ENCODE results near the gene FRMD4A.
"Not testable (repeated sequence)": the region's sequence is repeated elsewhere in the genome, so short reads cannot be mapped to it uniquely, and the experiment has no call there.

Gene FRMD4A

DNA sequence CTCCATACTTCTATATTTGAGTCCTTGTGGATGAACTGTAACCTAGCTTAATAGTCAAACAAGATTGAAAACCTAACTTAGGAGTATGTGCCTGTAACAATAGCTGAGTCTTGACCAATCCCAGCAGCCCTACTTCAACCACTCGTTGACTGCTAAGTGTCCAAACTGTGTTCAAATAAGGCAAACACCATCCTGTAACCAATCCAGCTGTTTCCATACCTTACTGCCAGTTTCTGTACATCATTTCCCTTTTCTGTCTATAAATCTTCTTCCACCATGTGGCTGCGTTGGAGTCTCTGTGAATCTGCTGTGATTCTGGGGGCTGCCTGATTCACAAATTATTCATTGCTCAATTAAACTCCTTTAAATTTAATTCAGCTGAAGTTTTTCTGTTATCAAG, 195.5 kb downstream of the FRMD4A start:
- DNase-seq: not testable (repeated sequence)

DNA sequence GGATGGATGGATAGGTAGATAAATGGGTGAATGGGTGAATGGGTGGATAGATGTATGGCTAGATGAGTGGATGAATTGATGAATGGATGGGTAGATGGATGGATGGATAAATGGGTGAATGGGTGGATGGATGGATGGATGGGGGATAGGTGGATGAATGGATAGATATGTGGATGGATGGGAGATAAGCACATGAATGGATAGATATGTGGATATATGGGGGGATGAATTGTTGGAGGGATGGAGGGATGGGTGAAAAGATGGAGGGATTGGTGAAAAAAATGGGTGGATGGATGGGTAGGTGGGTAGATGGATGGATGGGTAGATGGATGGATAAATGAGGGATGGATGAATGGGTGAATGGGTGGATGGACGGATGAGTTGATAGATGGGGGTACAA, 196.4 kb downstream of the FRMD4A start:
- no peak for DNase-seq

GRCh38 chr10:14131261-14131960, 199.3 kb downstream of the FRMD4A start:
- DNase-seq: peak; percentile 72

- no peak for DNase-seq
These were observed 201.0 kb downstream of the FRMD4A start for GRCh38 chr10:14129770-14130169.

DNA sequence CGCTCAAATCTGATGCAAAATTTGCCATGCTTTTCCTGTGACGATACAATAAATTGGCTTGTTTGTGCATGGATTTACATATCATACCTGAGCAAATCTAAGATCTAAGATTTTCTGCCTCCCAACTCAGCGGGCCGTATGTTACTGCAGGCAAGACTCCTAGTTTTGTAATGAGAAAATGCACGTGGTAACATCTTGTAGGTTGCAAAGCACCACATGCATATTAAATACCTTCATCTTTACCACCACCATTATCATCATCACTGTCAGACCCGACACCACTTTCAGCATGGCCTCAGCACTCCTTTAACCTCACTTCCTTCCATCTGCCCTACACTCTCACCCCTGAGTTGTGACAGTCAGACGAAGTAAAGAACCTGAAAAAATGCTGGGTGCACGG, 202.2 kb downstream of the FRMD4A start:
- peak; percentile 25 for DNase-seq

GRCh38 chr10:14126697-14127440, 203.9 kb downstream of the FRMD4A start:
- DNase-seq: no peak

DNA sequence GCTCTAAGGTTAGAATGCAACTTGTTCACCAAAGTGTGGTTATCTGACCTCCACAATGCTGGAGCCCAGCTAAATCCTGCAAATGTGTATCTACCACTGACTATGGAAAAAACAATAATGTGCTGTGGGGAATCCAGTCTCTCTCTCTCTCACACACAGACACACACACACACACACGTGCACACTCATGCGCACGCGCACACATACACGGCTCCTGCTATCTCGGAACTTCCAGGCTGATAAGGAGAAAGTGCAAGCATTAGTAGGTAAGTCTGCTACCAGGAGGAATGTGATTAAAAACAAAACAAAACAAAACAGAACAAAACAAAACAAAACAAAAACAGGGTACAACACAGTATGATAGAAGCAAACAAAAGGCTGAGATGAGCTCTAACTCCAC, 205.2 kb downstream of the FRMD4A start:
- DNase-seq: no peak

- DNase-seq: no peak
These were observed 205.8 kb downstream of the FRMD4A start for GRCh38 chr10:14124941-14125340.

GRCh38 chr10:14123139-14123538, 207.6 kb downstream of the FRMD4A start:
- DNase-seq: no peak

DNA sequence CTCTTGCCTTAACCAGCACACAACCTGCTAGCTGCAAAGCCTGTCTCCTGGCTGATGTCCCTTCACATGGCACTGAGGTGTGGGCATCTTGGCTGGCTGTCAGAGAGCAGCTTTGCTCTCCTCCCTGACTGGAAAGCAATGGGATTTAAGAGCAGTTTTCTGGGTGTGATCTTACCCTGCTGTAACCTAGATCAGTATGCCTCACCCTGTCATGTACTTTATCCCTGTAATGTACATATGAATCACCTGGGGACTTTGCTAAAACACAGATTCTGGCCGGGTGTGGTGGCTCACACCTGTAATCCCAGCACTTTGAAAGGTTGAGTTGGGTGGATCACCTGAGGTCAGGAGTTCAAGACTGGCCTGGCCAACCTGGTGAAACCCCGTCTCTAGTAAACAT, 209.9 kb downstream of the FRMD4A start:
- DNase-seq: no peak

GRCh38 chr10:14118953-14119352, 211.8 kb downstream of the FRMD4A start:
- no peak for DNase-seq

DNA sequence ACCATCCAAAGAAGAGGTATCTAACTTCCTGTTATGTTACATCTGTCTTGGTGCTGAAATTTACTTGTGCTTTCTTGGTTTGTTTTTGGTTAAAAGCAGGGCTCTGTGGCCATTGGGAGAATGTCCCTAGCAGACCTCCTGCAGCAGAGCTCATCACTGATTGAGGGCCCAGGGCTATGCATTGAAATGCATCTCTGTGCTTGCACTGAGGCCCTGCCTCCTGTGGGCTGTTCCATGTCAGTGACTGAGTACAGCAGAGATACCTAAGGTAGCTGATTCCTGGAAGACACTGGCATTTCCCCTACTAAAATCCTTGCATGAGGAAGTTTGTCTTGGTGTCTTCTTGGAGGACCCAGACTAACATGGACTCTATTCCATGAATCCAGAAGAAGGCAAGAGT, 213.9 kb downstream of the FRMD4A start:
- DNase-seq: no peak

GRCh38 chr10:14116021-14116420, 214.7 kb downstream of the FRMD4A start:
- DNase-seq: no peak

DNA sequence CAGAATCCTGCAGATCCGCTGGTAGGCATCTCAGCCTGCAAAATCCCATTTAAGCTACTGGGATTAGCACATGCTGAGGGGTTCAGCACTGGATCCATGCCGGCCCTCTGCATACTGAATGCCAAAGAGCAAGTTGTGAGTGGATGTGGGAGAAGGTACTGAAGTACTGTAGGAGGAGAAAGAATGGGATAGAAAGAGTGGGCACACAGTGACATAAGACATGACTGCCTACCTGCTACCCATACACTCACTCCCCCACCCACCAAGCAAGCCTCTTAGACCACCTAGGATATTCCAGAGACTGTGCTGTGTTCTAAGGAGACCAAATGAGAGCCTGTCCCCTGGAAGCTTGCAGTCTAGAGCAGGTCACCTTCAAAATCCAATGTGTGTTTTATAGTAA, 215.9 kb downstream of the FRMD4A start:
- DNase-seq: no peak

GRCh38 chr10:14112056-14112455, 218.7 kb downstream of the FRMD4A start:
- DNase-seq: no peak

DNA sequence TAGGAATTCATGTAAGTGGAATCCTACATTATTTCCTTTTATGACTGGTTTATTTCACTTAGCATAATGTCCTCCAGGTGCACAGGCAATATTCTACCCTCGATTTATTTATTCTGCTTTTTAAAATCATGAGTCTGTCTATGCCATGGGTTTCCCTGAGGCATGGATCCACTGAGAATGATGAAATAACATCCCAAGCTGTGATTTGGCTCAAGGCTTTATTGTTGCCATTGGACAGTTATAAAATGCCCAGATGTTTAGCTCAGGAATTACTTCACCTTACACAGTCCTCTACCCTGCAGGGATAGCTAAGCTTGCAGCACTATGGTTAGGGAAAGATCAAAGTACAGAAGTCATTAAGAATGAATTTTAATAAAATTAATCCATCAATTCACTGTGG, 219.5 kb downstream of the FRMD4A start:
- DNase-seq: no peak

- no peak for DNase-seq
These were observed 223.9 kb downstream of the FRMD4A start for GRCh38 chr10:14106828-14107227.

DNA sequence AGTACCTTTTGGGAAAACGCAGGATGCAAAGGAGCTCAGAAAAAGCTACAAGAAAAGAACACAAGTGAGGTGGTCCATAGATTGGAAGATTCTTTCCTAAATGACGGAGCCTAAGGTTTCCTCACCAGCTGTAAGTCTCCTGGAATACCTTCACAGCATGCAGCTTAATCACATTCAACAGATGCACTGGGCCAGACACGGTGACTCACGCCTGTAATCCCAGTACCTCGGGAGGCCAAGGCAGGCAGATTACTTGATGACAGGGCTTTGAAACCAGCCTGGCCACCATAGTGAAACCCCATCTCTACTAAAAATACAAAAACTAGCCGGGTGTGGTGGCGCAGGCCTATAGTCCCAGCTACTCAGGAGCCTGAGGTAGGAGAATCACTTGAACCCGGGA, 228.7 kb downstream of the FRMD4A start:
- peak; percentile 83 for DNase-seq

DNA sequence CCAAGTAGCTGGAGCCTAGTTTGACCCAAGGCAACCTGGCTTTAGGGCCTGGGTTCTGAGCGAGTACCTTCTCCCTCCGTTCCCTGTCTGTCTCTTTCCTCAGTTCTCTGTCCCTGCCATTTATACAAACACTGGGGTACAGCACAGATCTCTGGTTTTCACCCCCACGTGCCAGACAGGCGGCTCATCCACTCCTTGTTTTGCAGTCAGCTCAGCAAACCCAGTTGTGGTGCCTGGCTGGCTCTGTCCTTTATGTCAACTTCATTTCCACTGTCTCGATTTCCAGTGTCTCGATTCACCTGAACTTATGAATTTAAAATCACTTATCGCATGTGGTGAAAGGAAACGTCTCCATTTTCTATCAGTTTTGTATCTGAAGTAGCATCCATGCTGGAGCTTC, 230.8 kb downstream of the FRMD4A start:
- DNase-seq: no peak

GRCh38 chr10:14093730-14094484, 236.8 kb downstream of the FRMD4A start:
- DNase-seq: no peak

DNA sequence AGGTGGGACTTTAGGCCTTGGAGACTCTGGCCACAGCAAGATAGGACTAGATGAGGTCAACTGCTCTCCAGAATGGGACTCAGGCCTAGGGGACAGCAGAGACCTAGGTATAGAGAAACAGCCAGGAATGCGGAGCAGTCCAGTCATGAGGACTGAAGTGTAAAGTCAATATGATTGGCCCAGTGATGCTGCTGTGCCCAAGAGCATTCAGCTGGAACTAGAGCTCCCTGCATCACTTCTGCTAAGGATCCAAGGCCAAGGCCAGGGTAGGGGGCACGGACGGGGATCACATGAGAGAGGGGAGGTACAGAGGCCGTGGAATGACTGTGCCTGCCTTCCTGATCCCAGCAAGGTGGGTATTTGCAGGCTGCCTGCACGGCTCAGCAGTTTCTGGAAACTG, 237.9 kb downstream of the FRMD4A start:
- DNase-seq: no peak

DNA sequence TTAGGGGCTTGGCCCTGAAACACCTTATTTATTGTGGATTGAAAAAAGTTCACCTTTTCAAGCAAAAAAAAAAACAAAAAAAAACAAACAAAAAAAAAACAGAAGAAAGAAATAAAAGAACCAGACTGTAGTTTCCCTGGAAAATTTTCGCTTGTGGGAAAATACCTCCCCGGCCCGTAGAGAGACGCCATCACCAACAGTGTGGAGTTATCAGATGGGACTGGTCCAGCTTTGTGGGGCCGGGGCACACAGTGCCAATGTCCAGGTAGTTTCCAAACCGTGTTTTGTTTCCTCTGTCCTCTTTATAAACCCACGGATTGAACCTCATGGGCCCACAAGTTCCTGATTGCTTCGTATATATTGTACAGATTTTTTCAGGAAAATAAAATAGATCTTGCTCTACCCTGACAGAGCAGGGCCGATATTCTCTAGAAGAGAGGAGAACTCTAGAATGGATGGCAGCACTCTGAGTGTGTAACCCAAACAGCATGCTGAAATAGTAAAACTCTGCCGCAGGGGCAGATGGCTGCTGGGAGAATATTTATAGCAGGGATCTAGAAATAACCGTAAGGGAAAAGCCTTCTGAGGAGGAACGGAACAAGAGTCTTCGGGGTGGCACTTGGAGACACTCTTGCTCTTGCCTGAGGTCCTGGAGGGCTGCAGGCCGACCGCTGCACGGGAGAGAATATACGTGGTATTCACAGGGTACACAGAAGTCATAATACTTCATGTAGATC, 241.0 kb downstream of the FRMD4A start:
- DNase-seq: no peak

GRCh38 chr10:14087566-14087965, 243.2 kb downstream of the FRMD4A start:
- no peak for DNase-seq
